Brain pericyte (primary cell): ENCODE results near the gene LPAR2.
"Not testable (repeated sequence)": the region's sequence is repeated elsewhere in the genome, so short reads cannot be mapped to it uniquely, and the experiment has no call there.

Source experiments
- DNase-seq: peaks from one replicate; pipeline ENCODE4 v3.0.0-alpha.2; 2012; ENCODE audit warnings: low read depth, low spot score

The LPAR2 gene

DNA sequence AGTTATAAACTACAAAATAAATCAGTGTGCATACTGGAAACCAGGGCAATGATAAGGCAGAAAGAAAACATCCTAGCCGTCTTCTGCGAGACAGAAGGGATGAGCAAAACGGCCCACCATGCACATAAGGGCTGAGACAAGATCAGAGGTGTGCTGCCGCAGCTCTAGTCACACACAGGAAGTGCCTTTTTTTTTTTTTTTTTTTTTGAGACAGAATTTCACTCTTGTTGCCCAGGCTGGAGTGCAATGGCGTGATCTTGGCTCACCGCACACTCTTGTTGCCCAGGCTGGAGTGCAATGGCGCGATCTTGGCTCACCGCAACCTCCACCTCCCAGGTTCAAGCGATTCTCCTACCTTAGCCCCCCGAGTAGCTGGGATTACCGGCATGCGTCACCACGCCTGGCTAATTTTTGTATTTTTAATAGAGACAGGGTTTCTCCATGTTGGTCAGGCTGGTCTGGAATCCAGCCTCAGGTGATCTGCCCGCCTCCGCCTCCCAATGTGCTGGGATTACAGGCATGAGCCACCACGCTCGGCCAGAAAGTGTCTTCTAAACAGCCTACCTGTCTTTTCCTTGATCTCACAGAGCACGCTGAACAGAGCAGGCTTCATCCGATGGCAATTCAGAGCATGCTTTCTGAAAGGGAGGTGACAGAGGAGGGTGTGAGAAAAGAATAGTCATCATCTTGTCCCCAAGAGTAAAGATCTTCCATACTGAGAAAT lies 29.1 kb downstream of the LPAR2 start:
- DNase-seq, result not testable (repeated sequence)

DNA sequence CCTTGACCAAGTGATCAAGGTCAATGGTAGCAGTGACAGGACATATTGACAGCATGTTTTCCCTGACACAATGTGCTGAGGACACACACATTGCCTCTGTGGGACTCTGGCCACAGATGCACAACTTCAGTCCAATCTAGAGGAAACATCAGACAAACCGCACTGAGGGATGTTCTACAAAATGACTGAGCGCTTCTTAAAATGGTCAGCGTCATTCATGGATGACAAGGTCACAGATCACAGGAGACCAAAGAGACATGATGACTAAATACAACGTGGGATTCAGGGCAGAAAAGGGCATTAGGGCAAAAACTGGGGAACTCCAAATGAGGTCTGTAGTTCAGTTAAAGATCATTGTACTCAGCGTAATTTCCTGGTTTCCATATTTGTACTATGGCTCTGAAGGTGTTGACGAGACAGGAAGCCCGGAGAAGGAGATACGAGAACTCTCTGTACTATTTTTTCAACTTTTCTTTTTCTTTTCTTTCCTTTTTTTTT lies 30.2 kb downstream of the LPAR2 start:
- no peak for DNase-seq

GRCh38 chr19:19595171-19595701 lies 32.8 kb downstream of the LPAR2 start:
- peak; percentile 45 for DNase-seq

- DNase-seq, result no peak
Measured at GRCh38 chr19:19594381-19594780, 33.6 kb downstream of the LPAR2 start.

- no peak for DNase-seq
Measured at GRCh38 chr19:19592690-19593089, 35.3 kb downstream of the LPAR2 start.

- peak; percentile 44 for DNase-seq
Measured at GRCh38 chr19:19591133-19591825, 36.7 kb downstream of the LPAR2 start.

- DNase-seq, result no peak
Measured at GRCh38 chr19:19588546-19588945, 39.5 kb downstream of the LPAR2 start.

- no peak for DNase-seq
Measured at GRCh38 chr19:19587771-19588170, 40.2 kb downstream of the LPAR2 start.

DNA sequence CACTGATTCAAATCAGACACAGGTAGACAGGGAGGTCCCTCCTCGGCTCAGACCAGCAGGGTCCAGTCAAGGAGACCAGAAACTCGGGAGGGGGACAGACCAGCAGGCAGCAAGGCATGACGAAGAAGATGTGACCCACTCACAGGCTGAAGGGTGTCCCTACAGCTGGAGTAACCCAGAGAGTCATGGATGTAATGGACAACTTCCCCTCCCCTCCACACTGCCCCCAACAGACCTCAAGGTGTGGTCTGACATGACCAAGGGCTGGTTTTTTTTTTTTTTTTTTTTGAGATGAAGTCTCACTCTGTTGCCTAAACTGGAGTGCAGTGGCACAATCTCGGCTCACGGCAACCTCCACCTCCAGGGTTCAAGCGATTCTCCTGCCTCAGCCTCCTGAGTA lies 43.7 kb downstream of the LPAR2 start:
- DNase-seq, result no peak

DNA sequence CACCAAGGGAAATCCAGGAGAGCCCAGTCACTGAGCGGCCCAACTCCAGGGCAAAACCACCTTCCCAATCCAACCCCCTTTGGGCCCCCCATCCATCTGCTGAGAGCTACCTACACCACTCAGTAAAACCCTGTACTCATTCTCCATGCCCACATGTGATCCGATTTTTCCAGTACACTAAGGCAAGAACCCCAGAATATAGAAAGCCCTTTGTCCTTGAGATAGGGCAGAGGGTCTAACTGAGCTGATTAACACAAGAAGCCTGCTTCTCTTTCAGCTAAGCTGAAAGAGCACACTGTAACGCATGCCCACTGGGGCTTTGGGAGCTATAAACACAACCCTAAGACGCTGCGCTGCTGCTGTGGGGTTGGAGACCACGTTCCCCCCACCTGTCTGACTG lies 45.5 kb downstream of the LPAR2 start:
- no peak for DNase-seq

- no peak for DNase-seq
Measured at GRCh38 chr19:19581391-19581790, 46.6 kb downstream of the LPAR2 start.

DNA sequence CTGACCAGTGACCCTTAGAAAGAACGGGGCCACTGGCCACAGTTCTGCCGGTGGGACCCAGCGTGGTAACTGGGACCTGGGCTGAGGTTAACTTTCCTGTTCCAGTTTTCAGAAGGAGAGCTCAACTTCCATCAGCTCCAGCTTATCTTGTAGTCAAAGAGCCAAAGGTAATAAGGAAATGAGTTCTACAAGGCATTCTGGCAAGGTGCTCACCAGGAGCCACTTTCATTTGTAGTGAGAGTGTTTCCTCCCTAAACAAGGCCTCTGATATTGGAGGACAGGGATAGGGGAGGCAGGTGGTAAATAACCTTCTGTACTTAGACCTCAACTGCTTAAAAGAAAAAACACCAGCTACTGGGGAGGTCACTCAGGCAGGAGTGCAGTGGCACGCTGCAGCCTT lies 47.6 kb downstream of the LPAR2 start:
- no peak for DNase-seq

GRCh38 chr19:19579533-19580361 lies 48.3 kb downstream of the LPAR2 start:
- no peak for DNase-seq

DNA sequence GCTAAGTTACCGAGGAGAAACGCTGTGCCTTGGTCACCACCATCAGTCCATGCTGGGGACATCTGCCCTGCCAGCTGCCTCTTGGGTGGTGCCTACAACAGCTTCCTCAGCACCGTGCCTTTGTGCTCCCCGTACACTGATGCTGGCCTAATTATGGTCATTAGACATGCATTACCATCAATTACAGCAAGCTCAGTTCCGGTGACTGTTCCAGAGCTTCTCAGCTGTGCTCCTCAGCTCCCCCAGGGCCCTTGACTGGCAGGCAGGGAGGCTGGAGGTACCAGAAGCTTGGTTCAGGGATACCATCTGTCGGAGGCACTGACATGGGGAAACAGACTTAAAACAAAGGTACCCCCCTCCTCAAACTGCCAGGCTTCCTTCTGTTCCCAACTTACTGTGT lies 49.8 kb downstream of the LPAR2 start:
- DNase-seq, result no peak

DNA sequence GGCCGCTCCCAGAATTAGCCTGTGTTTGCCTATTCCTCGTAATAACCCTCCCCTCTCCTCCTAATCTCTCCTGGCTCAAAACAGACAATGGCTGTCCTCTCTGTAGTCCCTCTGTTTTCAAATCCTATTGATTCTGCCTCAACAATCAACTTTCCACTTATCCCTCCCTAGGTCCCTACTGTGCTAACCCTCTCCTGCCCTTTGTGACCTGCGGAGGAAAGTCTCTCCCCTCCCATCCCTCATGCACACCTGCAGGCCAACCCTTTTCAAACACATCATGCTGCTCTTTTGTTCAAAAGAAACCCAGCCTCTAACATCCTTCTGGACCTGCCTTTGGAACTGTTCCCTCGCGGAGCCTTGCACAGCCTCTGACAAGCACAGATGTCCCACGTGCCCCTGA lies 52.6 kb downstream of the LPAR2 start:
- no peak for DNase-seq
